IMR-90 (cell line): ENCODE data around the gene AUTS2. TPM values are rescaled to one million over a fixed set of nuclear protein-coding genes. Genes with fewer than 3 reads are reported as not detected.

Source experiments
- ATAC-seq: fragments of 200-7000 bp; cut with Tn5 transposase; 2 replicates; pipeline ENCODE4 v1.9.1; 2020; ENCODE audit warnings: low read depth, mild to moderate bottlenecking, moderate library complexity
- BruUV-seq: library from RNA; stranded (reverse); fragments of 400-500 nt; replicated peaks from 2 replicates; lab custom pipeline; 2021; lab: Mats Ljungman, UMichigan
- CTCF ChIA-PET: fragments of 300-600 bp; formaldehyde crosslinking; extraction: SDS; loops from one replicate; lab custom pipeline; 2021; ENCODE audit warnings: antibody characterized with exemption; lab: Yijun Ruan, JAX
- POLR2A ChIA-PET: fragments of 300-600 bp; sonication (Branson Sonifier 250); formaldehyde crosslinking; loops from one replicate; lab custom pipeline; 2022; ENCODE audit warnings: antibody characterized with exemption; ENCODE audit not compliant: unreplicated experiment; lab: Charles Lee
- DNase-seq: peaks from one replicate; pipeline ENCODE4 v3.0.0; 2013
- H2AFZ ChIP-seq: replicated peaks from 2 replicates; pipeline ENCODE3; 2013; ENCODE audit warnings: low read length, mild to moderate bottlenecking; ENCODE audit not compliant: poor library complexity
- H2AK5ac ChIP-seq: 2 replicates; pipeline ENCODE4 v1.6.1; 2013; ENCODE audit warnings: low read depth, low read length, inconsistent platforms
- H2AK9ac ChIP-seq: replicated peaks from 2 replicates; pipeline ENCODE3; 2013; ENCODE audit warnings: mild to moderate bottlenecking, low read depth, low read length, moderate library complexity; ENCODE audit not compliant: poor library complexity
- H2BK120ac ChIP-seq: 2 replicates; pipeline ENCODE4 v1.6.1; 2013; ENCODE audit warnings: low read depth, low read length, inconsistent platforms
- H2BK15ac ChIP-seq: 3 replicates; pipeline ENCODE4 v1.6.1; 2013; ENCODE audit warnings: low read depth, low read length, inconsistent platforms
- H2BK20ac ChIP-seq: 2 replicates; pipeline ENCODE4 v1.6.1; 2013; ENCODE audit warnings: low read depth, mild to moderate bottlenecking, inconsistent platforms, low read length, moderate library complexity
- H2BK5ac ChIP-seq: 2 replicates; pipeline ENCODE4 v1.6.1; 2013; ENCODE audit warnings: mild to moderate bottlenecking, low read depth, low read length, inconsistent platforms; ENCODE audit not compliant: poor library complexity, severe bottlenecking
- H3K14ac ChIP-seq: replicated peaks from 2 replicates; pipeline ENCODE4 v1.6.1; 2013; ENCODE audit warnings: low read depth, low read length, inconsistent platforms
- H3K18ac ChIP-seq: 2 replicates; pipeline ENCODE4 v1.6.1; 2013; ENCODE audit warnings: low read depth, low read length, control low read depth
- H3K23ac ChIP-seq: 2 replicates; pipeline ENCODE4 v1.6.1; 2013; ENCODE audit warnings: low read depth, low read length, inconsistent platforms
- H3K27ac ChIP-seq: 2 replicates; pipeline ENCODE4 v1.5.1; 2013; ENCODE audit warnings: mild to moderate bottlenecking, control low read depth, low read length; ENCODE audit not compliant: insufficient read depth
- H3K27me3 ChIP-seq: 2 replicates; pipeline ENCODE4 v1.6.1; 2013; ENCODE audit warnings: low read length; ENCODE audit not compliant: control insufficient read depth, insufficient read depth
- H3K36me3 ChIP-seq: 2 replicates; pipeline ENCODE4 v1.6.1; 2013; ENCODE audit warnings: low read length, mixed read lengths; ENCODE audit not compliant: control insufficient read depth, insufficient read depth
- H3K4ac ChIP-seq: 2 replicates; pipeline ENCODE4 v1.6.1; 2013; ENCODE audit warnings: low read depth, low read length, inconsistent platforms
- H3K4me1 ChIP-seq: 2 replicates; pipeline ENCODE4 v1.6.1; 2013; ENCODE audit warnings: low read length, mixed read lengths; ENCODE audit not compliant: control insufficient read depth, insufficient read depth
- H3K4me2 ChIP-seq: 2 replicates; pipeline ENCODE4 v1.6.1; 2013; ENCODE audit warnings: low read depth, mild to moderate bottlenecking, control low read depth, low read length, moderate library complexity
- H3K4me3 ChIP-seq: 2 replicates; pipeline ENCODE4 v1.5.1; 2013; ENCODE audit warnings: low read depth, mild to moderate bottlenecking, control low read depth, low read length, moderate library complexity; ENCODE audit not compliant: insufficient read depth
- H3K56ac ChIP-seq: 2 replicates; pipeline ENCODE4 v1.6.1; 2013; ENCODE audit warnings: low read length, inconsistent platforms; ENCODE audit not compliant: insufficient read depth; ENCODE audit errors: extremely low read depth
- H3K79me1 ChIP-seq, 2 experiments: 2 replicates each; pipeline ENCODE4 v1.6.1; 2013; ENCODE audit warnings: low read length in 2 of 2, inconsistent platforms in 1 of 2, low read depth in 1 of 2
- H3K9ac ChIP-seq: 2 replicates; pipeline ENCODE4 v1.6.1; 2013; ENCODE audit warnings: low read depth, low read length, control low read depth
- H3K9me1 ChIP-seq: 2 replicates; pipeline ENCODE4 v1.6.1; 2013; ENCODE audit warnings: low read length, inconsistent platforms; ENCODE audit not compliant: insufficient read depth
- H3K9me3 ChIP-seq: 2 replicates; pipeline ENCODE4 v1.6.1; 2013; ENCODE audit warnings: low read length; ENCODE audit not compliant: control insufficient read depth, insufficient read depth
- H4K20me1 ChIP-seq: 2 replicates; pipeline ENCODE4 v1.6.1; 2013; ENCODE audit warnings: low read length, inconsistent platforms; ENCODE audit not compliant: insufficient read depth
- H4K5ac ChIP-seq: 2 replicates; pipeline ENCODE4 v1.6.1; 2013; ENCODE audit warnings: mild to moderate bottlenecking, low read depth, low read length, control low read depth
- H4K8ac ChIP-seq, 2 experiments: 2 replicates each; pipeline ENCODE4 v1.6.1; 2013; ENCODE audit warnings: low read depth in 2 of 2, low read length in 2 of 2, control low read depth in 1 of 2, inconsistent platforms in 1 of 2
- H4K91ac ChIP-seq: 2 replicates; pipeline ENCODE4 v1.6.1; 2013; ENCODE audit warnings: low read depth, low read length, inconsistent platforms; ENCODE audit not compliant: insufficient read depth
- BHLHE40 ChIP-seq: fragments of 150-350 bp; IDR thresholded peaks from 2 replicates; pipeline ENCODE4 v1.6.1; 2016; ENCODE audit warnings: mild to moderate bottlenecking, low read depth, low read length
- CEBPB ChIP-seq: IDR thresholded peaks from 2 replicates; pipeline ENCODE4 v1.6.1; 2012; ENCODE audit warnings: low read depth, low read length, improper control_type of control experiment
- MAFK ChIP-seq: IDR thresholded peaks from 2 replicates; pipeline ENCODE4 v1.6.1; 2012; ENCODE audit warnings: low read depth, low read length, improper control_type of control experiment
- MXI1 ChIP-seq: IDR thresholded peaks from 2 replicates; pipeline ENCODE4 v1.6.1; 2012; ENCODE audit warnings: low read depth, mild to moderate bottlenecking, low read length, moderate library complexity, borderline replicate concordance
- NFE2L2 ChIP-seq: fragments of 150-350 bp; IDR thresholded peaks from 2 replicates; pipeline ENCODE4 v1.6.1; 2016; ENCODE audit warnings: low read depth, mild to moderate bottlenecking, low read length
- RFX5 ChIP-seq: IDR thresholded peaks from 2 replicates; pipeline ENCODE4 v1.8.0; 2012; ENCODE audit warnings: low read depth, mild to moderate bottlenecking, low read length, moderate library complexity
- WGBS, 2 experiments: methylation state at CpG; one replicate each; pipeline versions ENCODE4 v1.1.5 to v1.1.7; 2013; ENCODE audit warnings: missing lambda C conversion rate in 2 of 2; ENCODE audit not compliant: insufficient read length in 1 of 2; ENCODE audit errors: extremely low coverage in 2 of 2; 5-methylcytosine and 5-hydroxymethylcytosine counted together
- dilution Hi-C: fragments of 300-500 bp; cut with HindIII; formaldehyde crosslinking; loops from one replicate; pipeline ENCODE4 v1.14.3; 2018; ENCODE audit warnings: low sequenced_read_pairs; ENCODE audit not compliant: unreplicated experiment
- in situ Hi-C: fragments of 300-500 bp; cut with MboI; formaldehyde crosslinking; loops from 3 replicates; pipeline ENCODE4 v1.14.3; 2019; ENCODE audit warnings: low sequenced_read_pairs, inconsistent platforms, mixed read lengths
- intact Hi-C: fragments of 100-400 bp; cut with micrococcal nuclease; formaldehyde crosslinking; loops from 2 replicates; pipeline ENCODE4 v1.10.0; 2022
- polyA plus RNA-seq, 3 experiments: library from polyadenylated mRNA; depleted of rRNA; stranded (reverse); fragments of >200 nt; gene quantifications; 2 replicates each; pipeline ENCODE4 v1.2.3, GENCODE V29; 2012; ENCODE audit warnings: low replicate concordance in 1 of 3
- total RNA-seq: library from RNA; depleted of rRNA; stranded (reverse); fragments of >200 nt; gene quantifications from 2 replicates; pipeline ENCODE4 v1.2.3, GENCODE V29; 2012
- TF ChIP-seq, protein P1 (sequence below): fragments of 150-350 bp; IDR thresholded peaks from 2 replicates; pipeline ENCODE4 v1.6.1; 2017; ENCODE audit warnings: mild to moderate bottlenecking, antibody characterized with exemption, low read length, low read depth

AUTS2 gene
- total and polyA plus RNA-seq, 2 of the 4 experiments (the other 2 are of a cell fraction): 0.90 to 3.0 TPM

GRCh38 chr7:69591805-69592204, 6.5 kb upstream of the AUTS2 start:
- Histone ChIP-seq H2AK9ac (no peak overlapping the region), H3K4me2 (no peak overlapping the region), H3K9me3 (no peaks in the 10 kb centered on the region), H3K56ac (no peak overlapping the region), H3K4me1 (no peaks in the 10 kb centered on the region), H2AFZ (no peak overlapping the region), H3K27ac (no peak overlapping the region), H4K91ac (no peak overlapping the region), H2AK5ac (no peak overlapping the region), H3K79me1 (no peaks in the 10 kb centered on the region), H3K27me3 (no peaks in the 10 kb centered on the region), H2BK15ac (no peak overlapping the region), H3K36me3 (no peaks in the 10 kb centered on the region), H3K23ac (no peak overlapping the region), H4K5ac (no peak overlapping the region), H2BK120ac (no peak overlapping the region), H3K14ac (no peak overlapping the region), H4K8ac (no peak overlapping the region), H3K18ac (no peak overlapping the region), H2BK20ac (no peak overlapping the region), H3K4me3 (no peak overlapping the region), H2BK5ac (no peak overlapping the region), H4K20me1 (no peaks in the 10 kb centered on the region), H3K9ac (no peak overlapping the region), H3K9me1 (no peaks in the 10 kb centered on the region), H3K4ac (no peak overlapping the region)
- WGBS, 2 experiments: 100% methylated on average over 2 of the region's 14 CpGs; no CpG with 5 or more reads in 1 of the 2 experiments
- ATAC-seq (no peak), DNase-seq (no peak)
- in situ Hi-C loops (no loop called here), dilution Hi-C loops (no loop called here), intact Hi-C loops (loop anchor here (10.0 kb wide), 1 partner anchor 1103 kb away; no protein-coding TSS in a partner anchor)
- TF ChIP-seq CEBPB: no peak
- TF ChIP-seq MXI1: no peak
- TF ChIP-seq, protein P1, sequence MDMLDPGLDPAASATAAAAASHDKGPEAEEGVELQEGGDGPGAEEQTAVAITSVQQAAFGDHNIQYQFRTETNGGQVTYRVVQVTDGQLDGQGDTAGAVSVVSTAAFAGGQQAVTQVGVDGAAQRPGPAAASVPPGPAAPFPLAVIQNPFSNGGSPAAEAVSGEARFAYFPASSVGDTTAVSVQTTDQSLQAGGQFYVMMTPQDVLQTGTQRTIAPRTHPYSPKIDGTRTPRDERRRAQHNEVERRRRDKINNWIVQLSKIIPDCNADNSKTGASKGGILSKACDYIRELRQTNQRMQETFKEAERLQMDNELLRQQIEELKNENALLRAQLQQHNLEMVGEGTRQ: no peak
- no peak for TF ChIP-seq RFX5
- TF ChIP-seq NFE2L2: no peak
- TF ChIP-seq MAFK: no peak
- TF ChIP-seq BHLHE40: no peak
- no TSS peak for BruUV-seq
- ChIA-PET POLR2A (no interaction called here), CTCF (no interaction called here)
